Measurements from ENCODE around the gene BHLHE23.

BHLHE23 gene

DNA sequence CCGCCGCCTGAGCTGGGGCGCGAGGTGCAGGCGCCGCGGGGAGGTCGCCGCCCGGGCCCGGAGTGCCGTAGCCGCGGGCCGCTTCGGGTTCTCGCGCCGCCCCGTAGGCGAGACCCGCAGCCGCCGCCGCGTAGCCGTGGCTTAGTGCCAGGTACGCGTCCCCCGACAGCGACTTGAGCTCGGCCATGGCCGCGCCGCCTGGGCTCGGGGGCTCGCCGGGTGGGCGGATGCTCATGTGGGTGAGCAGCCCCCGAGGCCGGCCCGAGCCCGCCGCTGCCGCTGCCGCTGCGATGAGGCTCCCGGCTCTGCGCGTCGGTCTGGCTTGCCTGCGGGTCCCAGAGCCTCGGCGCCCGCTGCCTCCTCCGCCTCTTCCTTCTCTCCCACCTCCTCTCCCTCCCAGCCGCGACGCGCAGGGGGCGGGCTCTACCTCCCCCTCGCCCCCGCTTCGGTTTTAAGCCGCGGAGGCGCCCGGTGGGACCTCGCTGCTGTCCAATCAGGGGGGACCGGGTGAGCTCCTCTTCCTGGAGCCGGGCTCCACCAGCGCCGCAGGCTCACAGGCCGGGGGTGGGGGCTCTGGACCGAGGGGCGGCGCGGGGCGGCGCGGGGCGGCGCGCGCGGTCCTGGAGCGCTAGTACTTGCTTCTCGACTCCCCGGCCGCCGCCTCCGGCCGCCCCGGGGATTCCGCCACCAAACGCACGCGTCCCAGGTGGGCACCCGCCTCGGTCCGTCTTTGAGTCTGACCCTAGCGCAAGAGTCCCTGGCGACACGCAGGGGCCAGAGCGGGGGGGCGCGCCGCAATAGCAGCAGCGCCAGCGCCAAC, at the start of gene BHLHE23:
Gene BHLHE23, minus strand, starts transcription at position 425 of the 820 bp plus-strand sequence. Its CDS starts 190 bp downstream, at position 235.
- TF ChIP-seq GATA3 (IDR thresholded peaks at IDR 0.05; ENCODE audit: low read depth, low read length) (no peak), GATA2 (IDR thresholded peaks at IDR 0.05; ENCODE audit: low read depth, low read length) (no peak)

DNA sequence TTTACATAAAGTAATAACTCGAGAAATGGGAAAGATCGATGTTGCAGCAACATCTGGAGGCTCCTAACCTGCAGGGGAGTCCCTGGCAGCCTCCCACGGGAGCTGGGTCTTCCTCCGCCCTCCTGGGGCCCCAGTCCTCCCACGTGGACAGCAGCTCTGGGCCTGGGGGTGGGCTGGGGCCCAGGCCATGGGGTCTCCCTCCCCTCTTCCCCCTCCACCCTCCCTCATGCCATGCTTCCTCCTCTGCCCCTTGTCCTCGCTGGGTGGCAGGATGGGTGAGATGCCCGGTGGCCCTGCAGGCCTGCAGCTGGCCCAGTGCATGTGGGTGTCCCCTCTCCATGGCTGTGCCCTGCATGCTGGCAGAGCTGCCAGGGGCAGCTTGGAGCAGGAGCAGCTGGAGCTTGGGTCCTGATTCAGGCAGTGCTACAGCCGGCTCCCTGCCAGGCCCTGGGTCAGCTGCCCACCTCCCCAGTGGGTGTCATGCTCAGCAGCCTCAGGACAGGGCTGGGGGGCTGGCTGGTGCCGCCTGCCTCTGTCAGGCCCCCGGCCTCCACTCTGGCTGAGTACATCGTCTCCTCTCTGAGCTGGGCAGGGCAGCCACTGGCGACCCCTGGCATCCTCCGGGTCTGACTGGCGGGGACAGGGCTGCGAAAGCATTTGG, 48.9 kb upstream of the BHLHE23 start:
- no peak for TF ChIP-seq GATA3 (IDR thresholded peaks at IDR 0.05; ENCODE audit: low read depth, low read length)

DNA sequence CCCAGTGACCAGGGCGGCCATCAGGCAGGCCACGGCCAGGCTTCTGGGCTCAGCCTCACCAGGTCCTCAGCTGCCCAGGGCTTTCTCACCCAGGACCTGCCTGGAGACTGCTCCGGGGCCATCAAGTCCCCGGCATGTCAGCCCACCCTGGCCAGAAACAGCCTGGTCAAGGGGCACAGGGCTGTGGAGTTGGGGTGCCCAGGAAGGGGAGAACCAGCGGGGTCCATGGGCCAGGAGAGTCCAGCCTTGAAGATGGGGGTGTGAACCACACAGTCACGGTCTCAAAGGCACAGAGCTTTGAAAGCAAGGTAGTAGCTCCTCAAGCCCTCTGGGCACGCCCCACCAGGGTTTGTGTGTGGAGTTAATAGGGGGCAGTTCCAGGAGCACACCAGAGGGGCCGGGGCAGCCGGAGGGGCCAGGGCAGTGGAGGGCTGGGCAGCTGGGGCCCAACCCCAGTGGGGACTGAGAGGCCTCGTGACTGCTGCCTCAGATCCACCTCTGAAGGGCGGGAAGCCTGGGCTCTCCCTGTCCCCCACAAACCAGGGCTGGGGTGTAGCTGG, 48.0 kb upstream of the BHLHE23 start:
- TF ChIP-seq GATA3 (IDR thresholded peaks at IDR 0.05; ENCODE audit: low read depth, low read length) (no peak), GATA2 (IDR thresholded peaks at IDR 0.05; ENCODE audit: low read depth, low read length) (no peak)

DNA sequence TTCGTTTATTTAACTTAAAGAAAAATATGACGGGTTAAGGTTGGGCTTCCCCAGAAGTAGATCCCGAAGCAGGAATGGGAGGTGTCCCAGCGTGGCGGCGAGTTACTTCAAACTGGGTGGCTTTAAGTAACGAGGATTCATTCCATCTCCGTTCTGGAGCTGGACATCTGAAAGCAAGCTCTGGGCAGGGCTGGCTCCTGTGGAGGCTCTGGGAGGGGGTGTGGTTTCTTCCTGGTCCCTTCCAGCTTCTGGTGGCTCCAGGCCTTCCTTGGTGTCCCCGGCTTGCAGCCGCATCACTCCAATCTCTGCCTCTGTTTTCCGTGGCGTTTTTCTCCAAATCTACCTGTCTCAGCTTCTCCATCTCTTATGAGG, 47.3 kb upstream of the BHLHE23 start:
- no peak for TF ChIP-seq GATA2 (IDR thresholded peaks at IDR 0.05; ENCODE audit: low read depth, low read length)
- no peak for TF ChIP-seq GATA3 (IDR thresholded peaks at IDR 0.05; ENCODE audit: low read depth, low read length)

DNA sequence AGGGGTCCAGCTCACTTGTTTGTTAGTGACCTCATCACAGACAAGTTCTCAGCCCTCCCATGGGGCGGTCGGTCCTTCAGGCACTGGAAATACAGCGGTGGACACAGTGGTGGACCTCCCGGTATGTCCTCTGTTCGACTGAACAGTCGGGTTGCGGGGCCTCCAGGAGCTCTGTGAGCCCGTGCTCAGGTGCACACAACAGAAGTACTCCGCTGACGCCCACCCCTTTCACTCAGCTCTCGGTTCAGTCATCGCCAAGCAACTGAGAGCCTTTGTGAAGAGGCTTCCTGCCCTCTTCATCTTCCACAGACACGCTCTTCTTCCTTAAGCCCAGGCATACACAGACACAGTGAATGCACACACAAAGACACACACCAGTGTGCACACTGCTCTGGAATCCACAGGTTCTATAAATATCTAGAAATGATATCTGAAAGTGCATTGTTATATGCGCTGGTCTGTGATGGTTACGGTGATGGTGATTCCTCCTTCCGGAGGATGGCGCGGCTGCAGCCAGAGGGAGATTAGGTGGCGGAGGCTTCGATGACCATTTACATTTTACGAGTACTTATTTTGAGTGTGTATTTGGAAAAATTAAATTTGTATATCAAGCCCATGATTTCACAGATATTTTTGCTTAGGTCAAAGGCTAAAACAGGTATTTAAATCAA, 46.8 kb upstream of the BHLHE23 start:
- TF ChIP-seq GATA2 (IDR thresholded peaks at IDR 0.05; ENCODE audit: low read depth, low read length), result no peak
- TF ChIP-seq GATA3 (IDR thresholded peaks at IDR 0.05; ENCODE audit: low read depth, low read length), result no peak

DNA sequence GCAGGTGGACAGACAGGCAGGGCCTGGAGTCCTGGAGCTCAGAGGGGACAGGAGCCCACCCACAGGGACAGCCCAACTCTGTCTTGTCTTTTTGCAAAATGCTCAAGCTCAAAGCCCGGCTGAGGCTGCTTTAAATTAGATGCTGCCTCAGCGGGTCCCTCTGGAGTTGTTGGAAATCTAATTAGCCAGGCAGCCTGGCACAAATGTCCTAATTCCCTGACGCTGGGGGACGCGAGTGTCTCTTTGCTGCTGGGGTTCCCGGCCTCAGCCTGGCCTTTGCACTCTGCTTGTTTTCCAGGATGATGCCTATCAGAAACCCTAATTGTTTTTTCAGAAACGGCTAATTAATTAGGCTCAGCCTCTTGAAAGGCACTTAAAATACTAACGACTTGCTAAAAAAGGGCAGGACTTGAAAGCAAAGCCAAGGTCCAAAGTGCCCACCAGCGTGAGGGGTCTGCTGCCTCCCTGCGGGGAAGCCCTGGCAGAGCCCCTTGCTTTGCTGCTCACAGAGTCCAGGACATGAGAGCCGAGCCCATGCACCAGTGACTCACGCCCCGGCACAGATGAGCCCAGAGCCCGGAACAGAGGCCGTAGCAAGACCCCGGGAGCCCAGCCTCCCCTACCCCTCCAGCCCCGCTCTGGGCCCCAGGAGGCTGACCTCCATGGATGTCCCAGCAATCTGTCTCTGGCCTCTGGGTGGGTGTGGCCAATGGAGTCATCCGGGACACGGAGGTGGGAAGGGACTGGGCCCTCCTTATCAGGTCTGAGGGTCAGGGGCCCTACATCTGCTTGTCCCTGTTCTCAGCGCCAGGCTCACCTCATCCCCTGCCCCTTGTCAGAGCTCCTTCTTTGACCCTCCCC, 46.0 kb upstream of the BHLHE23 start:
- TF ChIP-seq GATA2 (IDR thresholded peaks at IDR 0.05; ENCODE audit: low read depth, low read length) (no peak), GATA3 (IDR thresholded peaks at IDR 0.05; ENCODE audit: low read depth, low read length) (no peak)

DNA sequence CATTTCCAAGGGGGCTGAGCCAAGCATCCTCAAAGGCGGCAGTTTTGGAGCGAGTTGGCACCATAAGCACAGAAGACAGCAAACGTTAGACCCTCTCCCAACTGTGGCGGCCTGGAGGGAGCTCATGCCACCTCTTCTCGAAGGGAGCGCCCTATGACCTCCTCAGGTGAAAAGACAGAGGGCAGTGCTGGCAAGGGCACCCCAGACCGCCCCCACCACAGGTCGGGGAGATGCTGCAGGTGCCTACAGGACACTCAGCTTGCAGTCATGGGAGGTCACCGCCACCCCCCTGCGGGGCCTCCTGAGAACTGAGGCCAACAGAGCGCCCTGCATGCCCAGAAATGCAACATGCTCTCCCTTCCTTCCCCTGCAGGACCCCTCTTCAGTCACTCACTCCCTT, 45.1 kb upstream of the BHLHE23 start:
- TF ChIP-seq GATA3 (IDR thresholded peaks at IDR 0.05; ENCODE audit: low read depth, low read length) (no peak), GATA2 (IDR thresholded peaks at IDR 0.05; ENCODE audit: low read depth, low read length) (no peak)

DNA sequence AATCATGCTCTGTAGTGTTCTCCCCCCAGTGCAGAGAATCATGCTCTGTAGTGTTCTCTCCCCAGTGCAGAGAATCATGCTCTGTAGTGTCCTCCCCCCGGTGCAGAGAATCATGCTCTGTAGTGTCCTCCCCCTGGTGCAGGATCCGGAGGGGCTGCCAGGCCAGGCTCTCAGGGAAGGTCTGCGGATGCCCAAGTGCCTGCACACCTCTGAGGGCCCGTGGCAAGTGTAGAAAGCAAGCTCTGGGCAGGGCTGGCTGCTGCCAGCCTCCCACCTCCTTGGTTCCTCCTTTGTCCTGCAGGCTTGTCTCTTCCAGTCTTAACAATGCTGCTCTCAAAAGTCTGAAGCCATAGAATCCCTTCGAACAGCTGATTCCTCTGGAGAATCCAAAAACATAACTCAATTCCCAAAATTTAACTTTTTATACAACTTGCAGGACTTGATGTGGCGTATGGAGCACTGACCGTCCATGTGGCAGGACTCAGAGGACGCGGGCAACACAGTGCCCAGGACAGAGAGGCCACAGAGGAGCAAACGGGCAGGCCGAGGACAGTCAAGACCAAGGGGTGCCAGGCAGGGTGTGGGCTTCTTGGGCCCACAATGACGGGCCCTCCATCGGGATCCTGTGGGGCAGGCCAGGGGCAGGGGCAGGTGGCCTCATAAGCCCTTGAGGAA, 44.6 kb upstream of the BHLHE23 start:
- no peak for TF ChIP-seq GATA2 (IDR thresholded peaks at IDR 0.05; ENCODE audit: low read depth, low read length)
- TF ChIP-seq GATA3 (IDR thresholded peaks at IDR 0.05; ENCODE audit: low read depth, low read length), result no peak

DNA sequence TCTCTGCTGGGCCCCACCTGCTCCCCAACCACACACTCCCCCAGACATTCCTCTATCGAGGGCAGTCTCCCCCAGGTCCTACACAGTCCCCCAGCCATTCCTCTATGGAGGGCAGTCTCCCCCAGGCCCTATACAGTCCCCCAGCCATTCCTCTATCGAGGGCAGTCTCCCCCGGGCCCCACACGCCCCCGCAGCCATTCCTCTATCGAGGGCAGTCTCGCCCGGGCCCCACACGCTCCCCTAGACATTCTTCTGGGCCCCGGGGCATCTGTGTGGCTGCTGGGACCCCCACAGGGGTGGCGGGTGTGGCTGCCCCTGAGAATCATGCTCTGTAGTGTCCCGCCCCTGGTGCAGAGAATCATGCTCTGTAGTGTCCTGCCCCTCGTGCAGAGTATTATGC, 43.6 kb upstream of the BHLHE23 start:
- TF ChIP-seq GATA2 (IDR thresholded peaks at IDR 0.05; ENCODE audit: low read depth, low read length), result no peak
- no peak for TF ChIP-seq GATA3 (IDR thresholded peaks at IDR 0.05; ENCODE audit: low read depth, low read length)

DNA sequence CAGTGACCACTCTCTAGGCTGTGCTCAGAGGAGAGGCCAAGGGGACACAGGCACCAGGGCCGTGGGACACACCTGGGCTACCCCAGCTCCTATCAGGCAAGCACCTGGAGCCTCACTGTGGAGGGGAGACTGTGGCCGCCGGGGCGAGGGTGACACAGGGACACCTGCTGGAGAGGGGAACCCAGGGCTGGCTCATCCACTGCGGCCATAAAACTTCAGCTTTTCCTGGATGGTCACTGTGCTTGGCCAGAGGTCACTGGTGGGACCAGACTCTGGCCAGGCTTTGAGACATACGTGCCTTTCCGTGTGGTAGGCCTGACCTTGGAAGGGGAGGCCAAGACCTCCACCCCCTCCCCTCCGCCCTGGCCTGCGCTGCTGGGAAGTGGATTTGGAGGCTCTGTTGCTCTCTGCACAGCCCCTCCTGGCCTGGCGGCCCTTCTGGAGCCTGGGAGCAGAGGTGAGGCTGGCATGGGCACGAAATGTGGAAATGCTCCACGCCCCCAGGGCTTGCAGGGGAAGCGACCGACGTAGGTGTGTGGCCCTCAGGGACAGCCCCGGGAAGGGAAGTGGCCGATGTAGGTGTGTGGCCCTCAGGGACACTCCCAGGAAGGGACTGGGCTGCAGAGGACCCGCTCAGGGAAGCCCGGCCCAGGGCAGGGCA, 42.9 kb upstream of the BHLHE23 start:
- TF ChIP-seq GATA2 (IDR thresholded peaks at IDR 0.05; ENCODE audit: low read depth, low read length) (no peak), GATA3 (IDR thresholded peaks at IDR 0.05; ENCODE audit: low read depth, low read length) (no peak)

DNA sequence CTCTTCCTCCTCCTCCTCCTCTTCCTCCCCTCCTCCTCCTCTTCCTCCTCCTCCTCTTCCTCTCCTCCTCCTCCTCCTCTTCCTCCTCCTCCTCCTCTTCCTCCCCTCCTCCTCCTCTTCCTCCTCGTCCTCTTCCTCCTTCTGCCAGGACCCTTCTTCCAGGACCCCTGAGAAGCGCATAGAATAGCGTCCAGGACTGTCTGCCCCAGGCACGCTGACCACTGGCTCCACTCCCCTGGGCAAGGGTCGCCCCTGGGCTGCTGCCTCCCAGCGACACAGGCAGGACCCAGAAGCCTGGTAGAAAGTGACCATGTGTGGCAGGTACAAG, 42.4 kb upstream of the BHLHE23 start:
- TF ChIP-seq GATA2 (IDR thresholded peaks at IDR 0.05; ENCODE audit: low read depth, low read length), result no peak
- TF ChIP-seq GATA3 (IDR thresholded peaks at IDR 0.05; ENCODE audit: low read depth, low read length), result no peak

DNA sequence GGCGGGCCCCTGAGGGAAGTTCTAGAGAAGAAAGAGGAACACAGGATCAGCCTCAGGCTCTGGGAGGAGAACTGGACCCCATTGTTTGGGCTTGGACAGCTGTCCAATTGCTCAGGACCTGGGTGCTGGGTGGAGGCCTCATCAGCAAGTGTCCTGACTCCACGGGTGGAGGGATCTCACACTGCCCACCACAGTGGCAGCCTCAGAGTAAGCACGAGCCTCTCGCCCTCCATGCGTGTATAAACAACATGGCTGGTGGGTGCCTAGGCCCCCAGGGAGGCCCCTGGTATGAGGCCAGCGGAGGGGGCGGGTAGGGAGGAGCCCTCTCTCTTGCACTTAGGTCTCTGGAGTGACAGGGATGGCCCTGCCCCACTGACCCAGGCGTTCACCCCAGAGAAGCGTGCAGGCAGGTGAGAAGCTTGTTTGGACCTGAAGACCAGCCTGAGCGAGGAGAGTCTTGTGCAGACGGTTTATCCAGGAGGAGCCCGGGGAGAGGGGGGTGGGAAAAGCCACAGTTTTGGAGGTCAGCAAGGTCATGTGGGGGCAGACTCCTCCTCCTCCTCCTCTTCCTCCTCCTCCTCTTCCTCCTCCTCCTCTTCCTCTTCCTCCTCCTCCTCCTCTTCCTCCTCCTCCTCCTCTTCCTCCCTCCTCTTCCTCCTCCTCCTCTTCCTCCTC, 41.9 kb upstream of the BHLHE23 start:
- TF ChIP-seq GATA3 (IDR thresholded peaks at IDR 0.05; ENCODE audit: low read depth, low read length), result no peak
- no peak for TF ChIP-seq GATA2 (IDR thresholded peaks at IDR 0.05; ENCODE audit: low read depth, low read length)
